SK-N-SH (cell line): Measurements from ENCODE around the gene DACH1. TPM values are rescaled to one million over a fixed set of nuclear protein-coding genes. Genes with fewer than 3 reads are reported as not detected.

Experiments used
- CTCF ChIA-PET: fragments of 300-600, 350-600 bp; formaldehyde crosslinking; extraction: SDS; loops from one replicate; lab custom pipeline; 2021; lab: Yijun Ruan, JAX
- POLR2A ChIA-PET: fragments of 350-600 bp; sonication (Branson Sonifier 250); formaldehyde crosslinking; extraction: SDS; loops from one replicate; lab custom pipeline; 2020; ENCODE audit warnings: antibody characterized with exemption, inconsistent platforms; lab: Yijun Ruan, JAX
- DNase-seq: peaks from one replicate; pipeline ENCODE4 v3.0.0; 2012
- H2AFZ ChIP-seq: fragments of 200-600 bp; sonication (generic); 2 replicates; pipeline ENCODE4 v1.8.1; 2016; ENCODE audit warnings: antibody characterized with exemption, mild to moderate bottlenecking, low read depth
- H3F3A ChIP-seq: fragments of 200-600 bp; sonication (generic); replicated peaks from 2 replicates; pipeline ENCODE3; 2016; ENCODE audit warnings: antibody characterized with exemption, mild to moderate bottlenecking; ENCODE audit not compliant: insufficient read depth
- H3K27ac ChIP-seq, 2 experiments: fragments of 200-500 bp in 1 of 2; fragments of 200-600 bp in 1 of 2; sonication (Bioruptor generic) in 1 of 2; sonication (generic), shearing (Covaris generic) in 1 of 2; 2 replicates each; pipeline versions ENCODE4 v1.5.1 to v1.6.1; 2014 to 2016; ENCODE audit warnings: low read depth in 2 of 2, inconsistent platforms in 1 of 2, low read length in 1 of 2, mild to moderate bottlenecking in 1 of 2, mixed read lengths in 1 of 2
- H3K27me3 ChIP-seq: fragments of 200-600 bp; sonication (generic), shearing (Covaris generic); 2 replicates; pipeline ENCODE4 v1.6.1; 2016; ENCODE audit warnings: mixed run types; ENCODE audit not compliant: insufficient read depth
- H3K36me3 ChIP-seq, 2 experiments: fragments of 200-500 bp in 1 of 2; fragments of 200-600 bp in 1 of 2; sonication (Bioruptor generic) in 1 of 2; sonication (generic) in 1 of 2; replicated peaks in 1 of 2; 2 replicates each; pipeline versions ENCODE3 to v1.5.1; 2014 to 2016; ENCODE audit warnings: low read length in 1 of 2, mild to moderate bottlenecking in 1 of 2; ENCODE audit not compliant: insufficient read depth in 2 of 2, control insufficient read depth in 1 of 2
- H3K4me1 ChIP-seq, 2 experiments: fragments of 200-500 bp in 1 of 2; fragments of 200-600 bp in 1 of 2; sonication (Bioruptor generic) in 1 of 2; sonication (generic), shearing (Covaris generic) in 1 of 2; 2 replicates each; pipeline versions ENCODE4 v1.5.1 to v1.6.1; 2014 to 2016; ENCODE audit warnings: low read depth in 1 of 2, low read length in 1 of 2, mixed run types in 1 of 2; ENCODE audit not compliant: insufficient read depth in 2 of 2, control insufficient read depth in 1 of 2
- H3K4me2 ChIP-seq: fragments of 200-600 bp; sonication (generic), shearing (Covaris generic); 2 replicates; pipeline ENCODE4 v1.6.1; 2017; ENCODE audit warnings: mixed run types
- H3K4me3 ChIP-seq, 2 experiments: fragments of 200-500 bp in 1 of 2; fragments of 200-600 bp in 1 of 2; sonication (Bioruptor generic) in 1 of 2; sonication (generic), shearing (Covaris generic) in 1 of 2; 2 replicates each; pipeline versions ENCODE4 v1.5.1 to v1.8.1; 2014 to 2016; ENCODE audit warnings: low read depth in 2 of 2, inconsistent platforms in 1 of 2, low read length in 1 of 2, mild to moderate bottlenecking in 1 of 2, mixed read lengths in 1 of 2, moderate library complexity in 1 of 2
- H3K79me2 ChIP-seq: fragments of 200-600 bp; sonication (generic); 2 replicates; pipeline ENCODE4 v1.8.1; 2017; ENCODE audit warnings: mild to moderate bottlenecking; ENCODE audit not compliant: insufficient read depth
- H3K9ac ChIP-seq: fragments of 200-600 bp; sonication (generic); 2 replicates; pipeline ENCODE4 v1.6.1; 2017; ENCODE audit warnings: mixed run types
- H3K9me2 ChIP-seq: fragments of 200-600 bp; sonication (generic); 2 replicates; pipeline ENCODE4 v1.6.1; 2017; ENCODE audit warnings: mixed run types
- H3K9me3 ChIP-seq: fragments of 200-600 bp; sonication (generic); 2 replicates; pipeline ENCODE4 v1.6.1; 2017; ENCODE audit warnings: mixed run types, mild to moderate bottlenecking, moderate library complexity
- H4K20me1 ChIP-seq: fragments of 200-600 bp; sonication (generic); 2 replicates; pipeline ENCODE4 v1.6.1; 2017; ENCODE audit warnings: mild to moderate bottlenecking, mixed run types; ENCODE audit not compliant: insufficient read depth
- CHD2 ChIP-seq: fragments of 150-350 bp; IDR thresholded peaks from 2 replicates; pipeline ENCODE4 v1.6.1; 2018; ENCODE audit warnings: low read length; ENCODE audit not compliant: partially characterized antibody
- ELF1 ChIP-seq: IDR thresholded peaks from 2 replicates; pipeline ENCODE4 v1.4.0; 2012
- EP300 ChIP-seq, 2 experiments: IDR thresholded peaks; 2 replicates each; pipeline versions ENCODE4 v1.4.0 to v1.6.1; 2012; ENCODE audit warnings: borderline replicate concordance in 1 of 2, low read depth in 1 of 2, low read length in 1 of 2
- GABPA ChIP-seq: IDR thresholded peaks from 2 replicates; pipeline ENCODE4 v1.4.0; 2012; ENCODE audit warnings: low read depth, mild to moderate bottlenecking
- GATA2 ChIP-seq: sonication (generic); formaldehyde crosslinking; IDR thresholded peaks from 2 replicates; pipeline ENCODE4 v1.5.0; 2020; ENCODE audit warnings: mild to moderate bottlenecking, missing genetic modification reagents
- IRF3 ChIP-seq: fragments of 150-350 bp; IDR thresholded peaks from 2 replicates; pipeline ENCODE4 v1.6.1; 2016; ENCODE audit warnings: mild to moderate bottlenecking, low read depth, low read length
- JUND ChIP-seq: IDR thresholded peaks from 2 replicates; pipeline ENCODE4 v1.4.0; 2012
- NFIC ChIP-seq: IDR thresholded peaks from 2 replicates; pipeline ENCODE4 v1.4.0; 2012; ENCODE audit warnings: borderline replicate concordance
- NRF1 ChIP-seq: IDR thresholded peaks from 2 replicates; pipeline ENCODE4 v1.6.1; 2012; ENCODE audit warnings: low read depth, mild to moderate bottlenecking, low read length
- RAD21 ChIP-seq: IDR thresholded peaks from 2 replicates; pipeline ENCODE4 v1.6.1; 2012; ENCODE audit warnings: mild to moderate bottlenecking, low read length
- RCOR1 ChIP-seq: fragments of 150-350 bp; IDR thresholded peaks from 2 replicates; pipeline ENCODE4 v1.6.1; 2017; ENCODE audit warnings: antibody characterized with exemption, low read length
- SMC3 ChIP-seq: IDR thresholded peaks from 2 replicates; pipeline ENCODE4 v1.6.1; 2012; ENCODE audit warnings: low read depth, low read length, improper control_type of control experiment
- TAF1 ChIP-seq: IDR thresholded peaks from 2 replicates; pipeline ENCODE4 v1.6.1; 2012; ENCODE audit warnings: low read depth, mild to moderate bottlenecking, low read length, moderate library complexity, borderline replicate concordance
- TEAD4 ChIP-seq: IDR thresholded peaks from 2 replicates; pipeline ENCODE4 v1.4.0; 2012; ENCODE audit warnings: mild to moderate bottlenecking, borderline replicate concordance; ENCODE audit not compliant: insufficient read depth
- USF1 ChIP-seq: IDR thresholded peaks from 2 replicates; pipeline ENCODE4 v1.4.0; 2012; ENCODE audit warnings: low read depth, borderline replicate concordance
- USF2 ChIP-seq: fragments of 150-350 bp; IDR thresholded peaks from 2 replicates; pipeline ENCODE4 v1.6.1; 2017; ENCODE audit warnings: antibody characterized with exemption, low read length, low read depth, borderline replicate concordance
- ZBTB33 ChIP-seq: IDR thresholded peaks from 2 replicates; pipeline ENCODE4 v1.4.0; 2012; ENCODE audit warnings: low read depth, borderline replicate concordance
- WGBS: methylation state at CpG from one replicate; pipeline ENCODE4 v1.1.6; 2017; ENCODE audit warnings: low lambda C conversion rate; 5-methylcytosine and 5-hydroxymethylcytosine counted together
- polyA plus RNA-seq, 3 experiments: library from polyadenylated mRNA; depleted of rRNA; stranded (reverse); fragments of >200 nt; gene quantifications; 2 replicates each; pipeline ENCODE4 v1.2.3, GENCODE V29; 2012

The DACH1 gene
- polyA plus RNA-seq, 1 of the 3 experiments (the other 2 are of a cell fraction) = 0.21 TPM

- peak; percentile 37 for TF ChIP-seq CHD2
- peak in 1 of 2 experiments; percentile 84; a peak in 2 of 4 replicates for TF ChIP-seq EP300 (IDR thresholded peaks at IDR 0.05; ENCODE audit: borderline replicate concordance in 1 of 2, low read depth in 1 of 2, low read length in 1 of 2)
- peak; percentile 15; the same call in 1 of the 2 replicates for TF ChIP-seq RCOR1
- TF ChIP-seq JUND = no peak
- TF ChIP-seq GATA2 = peak; percentile 76
- H3K36me3 ChIP-seq = no peaks in the 10 kb centered on the region
Measured at GRCh38 chr13:71602344-71602743, 264.7 kb downstream of the DACH1 start.

GRCh38 chr13:71597150-71597549 lies 269.9 kb downstream of the DACH1 start:
- Histone ChIP-seq H3K4me3 (no peak overlapping the region), H3K79me2 (no peaks in the 10 kb centered on the region), H3F3A (no peaks in the 10 kb centered on the region), H3K9me2 (peaks cover 2% of the 10 kb centered on the region; the same call in 1 of the 2 replicates), H3K9ac (no peak overlapping the region), H3K36me3 (no peaks in the 10 kb centered on the region), H3K4me1 (no peaks in the 10 kb centered on the region; a peak in 1 of 4 replicates), H4K20me1 (no peaks in the 10 kb centered on the region), H3K9me3 (no peaks in the 10 kb centered on the region; the same call in 1 of the 2 replicates), H3K27me3 (no peaks in the 10 kb centered on the region), H2AFZ (no peak overlapping the region), H3K27ac (no peak overlapping the region), H3K4me2 (no peak overlapping the region)
- POLR2A ChIA-PET = no interaction called here
- WGBS = 91% methylated on average over 1 of the region's 1 CpG
- DNase-seq = no peak
- CTCF ChIA-PET = interaction anchor here (1.0 kb wide), 1 partner anchor 282 kb away, joined by 3 read pairs; no protein-coding TSS in a partner anchor
- no peak for TF ChIP-seq TEAD4
- no peak for TF ChIP-seq CHD2
- TF ChIP-seq NFIC = no peak
- TF ChIP-seq NRF1 = no peak
- TF ChIP-seq SMC3 = no peak

More at GRCh38 chr13:71602344-71602743, 264.7 kb downstream of the DACH1 start:
- H3K9me2 ChIP-seq = 0 out of 2 replicates have a peak, but pooled peaks cover 2% of the 10 kb centered on the region
- no peaks in the 10 kb centered on the region for H3K79me2 ChIP-seq
- H3K9ac ChIP-seq = no peak overlapping the region
- ChIA-PET CTCF (no interaction called here), POLR2A (no interaction called here)
- H3K27ac ChIP-seq = peak overlapping the region in 1 of 2 experiments; percentile 78; a peak in 2 of 4 replicates
- H4K20me1 ChIP-seq = no peaks in the 10 kb centered on the region
- no peaks in the 10 kb centered on the region for H3K9me3 ChIP-seq
- no peak overlapping the region for H3K4me2 ChIP-seq
- H3K4me3 ChIP-seq = no peak overlapping the region
- H3K27me3 ChIP-seq = no peaks in the 10 kb centered on the region
- H2AFZ ChIP-seq = no peak overlapping the region
- no peak for DNase-seq
- 59% methylated on average over 3 of the region's 3 CpGs for WGBS
- peaks cover 0 to 6% of the 10 kb centered on the region in 2 experiments; a peak in 1 of 4 replicates for H3K4me1 ChIP-seq
- no peaks in the 10 kb centered on the region for H3F3A ChIP-seq

- H3K4me1 ChIP-seq = no peaks in the 10 kb centered on the region
- H2AFZ ChIP-seq = no peak overlapping the region
- DNase-seq = no peak
- no peak overlapping the region for H3K4me2 ChIP-seq
- no peaks in the 10 kb centered on the region for H4K20me1 ChIP-seq
- H3K27ac ChIP-seq = no peak overlapping the region
- TF ChIP-seq ELF1 = no peak
- TF ChIP-seq GABPA = no peak
- TF ChIP-seq CHD2 = no peak
- no peak for TF ChIP-seq IRF3
- TF ChIP-seq RAD21 = no peak
- no peak for TF ChIP-seq TAF1
- TF ChIP-seq SMC3 = no peak
- no peak for TF ChIP-seq ZBTB33
- no peak for TF ChIP-seq USF2
- no peak for TF ChIP-seq JUND
- no peak for TF ChIP-seq GATA2
- no peak for TF ChIP-seq USF1
- H3K27me3 ChIP-seq = no peaks in the 10 kb centered on the region
- ChIA-PET CTCF (interaction anchor here (1.0 kb wide), 1 partner anchor 283 kb away, joined by 3 read pairs; no protein-coding TSS in a partner anchor), POLR2A (no interaction called here)
- H3K4me3 ChIP-seq = no peak overlapping the region
- H3K9ac ChIP-seq = no peak overlapping the region
- no peaks in the 10 kb centered on the region for H3K36me3 ChIP-seq
- H3K9me2 ChIP-seq = no peaks in the 10 kb centered on the region; the same call in 1 of the 2 replicates
- WGBS = 95% methylated on average over 3 of the region's 3 CpGs
- H3K9me3 ChIP-seq = no peaks in the 10 kb centered on the region; the same call in 1 of the 2 replicates
- H3K79me2 ChIP-seq = no peaks in the 10 kb centered on the region
- no peaks in the 10 kb centered on the region for H3F3A ChIP-seq
Measured at GRCh38 chr13:71596116-71596515, 270.9 kb downstream of the DACH1 start.
